Measurements from ENCODE around the gene WASL.

The WASL gene

GRCh38 chr7:123665896-123666295 is 82.9 kb downstream of the WASL start:
- Mint-ChIP-seq H3K9me3 (no peaks in the 10 kb centered on the region), H3K36me3 (ENCODE audit: insufficient read depth) (peaks cover 2% of the 10 kb centered on the region), H3K4me3 (no peak overlapping the region), H3K27ac (no peak overlapping the region), H3K27me3 (peaks cover 27 to 50% of the 10 kb centered on the region in 2 donors), H3K4me1 (ENCODE audit: low read depth in 2 of 2) (no peaks in the 10 kb centered on the region)
- DNase-seq: no peak
- no peak for ATAC-seq (replicated peaks)

GRCh38 chr7:123665157-123665556 is 83.6 kb downstream of the WASL start:
- Mint-ChIP-seq H3K36me3 (ENCODE audit: insufficient read depth) (peaks cover 2% of the 10 kb centered on the region), H3K9me3 (no peaks in the 10 kb centered on the region), H3K4me1 (ENCODE audit: low read depth in 2 of 2) (no peaks in the 10 kb centered on the region), H3K27ac (no peak overlapping the region), H3K4me3 (no peak overlapping the region), H3K27me3 (peaks cover 32 to 56% of the 10 kb centered on the region in 2 donors)
- ATAC-seq (replicated peaks) (no peak), DNase-seq (no peak)

GRCh38 chr7:123663200-123663599 is 85.6 kb downstream of the WASL start:
- Mint-ChIP-seq H3K27ac (no peak overlapping the region), H3K27me3 (peaks cover 40 to 69% of the 10 kb centered on the region in 2 donors), H3K4me3 (no peak overlapping the region), H3K4me1 (ENCODE audit: low read depth in 2 of 2) (no peaks in the 10 kb centered on the region), H3K9me3 (no peaks in the 10 kb centered on the region), H3K36me3 (ENCODE audit: insufficient read depth) (peaks cover 2% of the 10 kb centered on the region)
- no peak for ATAC-seq (replicated peaks)
- DNase-seq: no peak

GRCh38 chr7:123662755-123663154 is 86.0 kb downstream of the WASL start:
- H3K36me3 Mint-ChIP-seq (ENCODE audit: insufficient read depth): peaks cover 2% of the 10 kb centered on the region
- ATAC-seq (replicated peaks) (no peak), DNase-seq (no peak)
- no peak overlapping the region for H3K27ac Mint-ChIP-seq
- no peaks in the 10 kb centered on the region for H3K9me3 Mint-ChIP-seq
- no peaks in the 10 kb centered on the region for H3K4me1 Mint-ChIP-seq (ENCODE audit: low read depth in 2 of 2)
- peaks cover 40 to 71% of the 10 kb centered on the region in 2 donors for H3K27me3 Mint-ChIP-seq
- H3K4me3 Mint-ChIP-seq: no peak overlapping the region

GRCh38 chr7:123662293-123662692 is 86.5 kb downstream of the WASL start:
- H3K27me3 Mint-ChIP-seq: peaks cover 40 to 71% of the 10 kb centered on the region in 2 donors
- no peaks in the 10 kb centered on the region for H3K4me1 Mint-ChIP-seq (ENCODE audit: low read depth in 2 of 2)
- H3K36me3 Mint-ChIP-seq (ENCODE audit: insufficient read depth): peaks cover 2% of the 10 kb centered on the region
- H3K4me3 Mint-ChIP-seq: no peak overlapping the region
- H3K9me3 Mint-ChIP-seq: no peaks in the 10 kb centered on the region
- H3K27ac Mint-ChIP-seq: no peak overlapping the region
- ATAC-seq (replicated peaks) (no peak), DNase-seq (no peak)

GRCh38 chr7:123661765-123662164 is 87.0 kb downstream of the WASL start:
- H3K4me3 Mint-ChIP-seq: no peak overlapping the region
- no peak for ATAC-seq (replicated peaks)
- peaks cover 2% of the 10 kb centered on the region for H3K36me3 Mint-ChIP-seq (ENCODE audit: insufficient read depth)
- H3K27ac Mint-ChIP-seq: no peak overlapping the region
- H3K4me1 Mint-ChIP-seq (ENCODE audit: low read depth in 2 of 2): no peaks in the 10 kb centered on the region
- no peak for DNase-seq
- no peaks in the 10 kb centered on the region for H3K9me3 Mint-ChIP-seq
- H3K27me3 Mint-ChIP-seq: peaks cover 40 to 71% of the 10 kb centered on the region in 2 donors

GRCh38 chr7:123660514-123661354 is 88.1 kb downstream of the WASL start:
- no peak overlapping the region for H3K27ac Mint-ChIP-seq
- DNase-seq: no peak
- no peaks in the 10 kb centered on the region for H3K9me3 Mint-ChIP-seq
- no peak for ATAC-seq (replicated peaks)
- H3K4me3 Mint-ChIP-seq: no peak overlapping the region
- H3K4me1 Mint-ChIP-seq (ENCODE audit: low read depth in 2 of 2): no peaks in the 10 kb centered on the region
- peaks cover 40 to 75% of the 10 kb centered on the region in 2 donors for H3K27me3 Mint-ChIP-seq
- peaks cover 2% of the 10 kb centered on the region for H3K36me3 Mint-ChIP-seq (ENCODE audit: insufficient read depth)

GRCh38 chr7:123658023-123658422 is 90.8 kb downstream of the WASL start:
- Mint-ChIP-seq H3K4me3 (no peak overlapping the region), H3K27ac (no peak overlapping the region), H3K4me1 (ENCODE audit: low read depth in 2 of 2) (no peaks in the 10 kb centered on the region), H3K36me3 (ENCODE audit: insufficient read depth) (no peaks in the 10 kb centered on the region), H3K27me3 (peaks cover 34 to 55% of the 10 kb centered on the region in 2 donors), H3K9me3 (no peaks in the 10 kb centered on the region)
- DNase-seq: no peak
- ATAC-seq (replicated peaks): no peak

- H3K36me3 Mint-ChIP-seq (ENCODE audit: insufficient read depth): no peaks in the 10 kb centered on the region
- peaks cover 27 to 48% of the 10 kb centered on the region in 2 donors for H3K27me3 Mint-ChIP-seq
- no peak overlapping the region for H3K4me3 Mint-ChIP-seq
- H3K27ac Mint-ChIP-seq: no peak overlapping the region
- H3K9me3 Mint-ChIP-seq: no peaks in the 10 kb centered on the region
- ATAC-seq (replicated peaks): no peak
- DNase-seq: no peak
- H3K4me1 Mint-ChIP-seq (ENCODE audit: low read depth in 2 of 2): no peaks in the 10 kb centered on the region
Measured at GRCh38 chr7:123657304-123657685, 91.5 kb downstream of the WASL start.

GRCh38 chr7:123656544-123657303 is 92.1 kb downstream of the WASL start:
- DNase-seq (no peak), ATAC-seq (replicated peaks) (no peak)
- Mint-ChIP-seq H3K36me3 (ENCODE audit: insufficient read depth) (no peaks in the 10 kb centered on the region), H3K4me3 (no peak overlapping the region), H3K27ac (no peak overlapping the region), H3K4me1 (ENCODE audit: low read depth in 2 of 2) (no peaks in the 10 kb centered on the region), H3K27me3 (peaks cover 21 to 42% of the 10 kb centered on the region in 2 donors), H3K9me3 (no peaks in the 10 kb centered on the region)

- H3K27ac Mint-ChIP-seq: no peak within 1 kb of the TSS
- H3K36me3 Mint-ChIP-seq (ENCODE audit: insufficient read depth): no peaks in the 10 kb centered on the region
- no peak for ATAC-seq (replicated peaks)
- no peaks in the 10 kb centered on the region for H3K9me3 Mint-ChIP-seq
- no peak for DNase-seq
- no peak within 1 kb of the TSS for H3K4me3 Mint-ChIP-seq
- no peaks in the 10 kb centered on the region for H3K4me1 Mint-ChIP-seq (ENCODE audit: low read depth in 2 of 2)
- H3K27me3 Mint-ChIP-seq: peaks cover 13 to 35% of the 10 kb centered on the region in 2 donors
Measured at GRCh38 chr7:123655614-123656013, 93.2 kb downstream of the WASL start, which contains the start of gene LMOD2. TSS of gene LMOD2 (plus strand) at chr7:123655866. CDS start at chr7:123655964, 98 bp downstream.

GRCh38 chr7:123653162-123653561 is 95.6 kb downstream of the WASL start:
- Mint-ChIP-seq H3K9me3 (no peaks in the 10 kb centered on the region), H3K27me3 (peaks cover 6 to 27% of the 10 kb centered on the region in 2 donors), H3K36me3 (ENCODE audit: insufficient read depth) (no peaks in the 10 kb centered on the region), H3K27ac (no peak overlapping the region), H3K4me1 (ENCODE audit: low read depth in 2 of 2) (no peaks in the 10 kb centered on the region), H3K4me3 (no peak overlapping the region)
- DNase-seq (no peak), ATAC-seq (replicated peaks) (no peak)

- Mint-ChIP-seq H3K36me3 (ENCODE audit: insufficient read depth) (no peaks in the 10 kb centered on the region), H3K4me1 (ENCODE audit: low read depth in 2 of 2) (no peaks in the 10 kb centered on the region), H3K9me3 (no peaks in the 10 kb centered on the region), H3K27ac (no peak overlapping the region), H3K27me3 (peaks cover 7 to 31% of the 10 kb centered on the region in 2 donors), H3K4me3 (no peak overlapping the region)
- DNase-seq (no peak), ATAC-seq (replicated peaks) (no peak)
Measured at GRCh38 chr7:123652406-123652805, 96.4 kb downstream of the WASL start.

- Mint-ChIP-seq H3K4me1 (ENCODE audit: low read depth in 2 of 2) (no peaks in the 10 kb centered on the region), H3K27me3 (peaks cover 20 to 40% of the 10 kb centered on the region in 2 donors), H3K27ac (no peak overlapping the region), H3K4me3 (no peak overlapping the region), H3K36me3 (ENCODE audit: insufficient read depth) (no peaks in the 10 kb centered on the region), H3K9me3 (no peaks in the 10 kb centered on the region)
- no peak for DNase-seq
- ATAC-seq (replicated peaks): no peak
Measured at GRCh38 chr7:123650595-123650994, 98.2 kb downstream of the WASL start.
